ENCODE results near the gene KDM5A. TPM values are rescaled to one million over a fixed set of nuclear protein-coding genes. Genes with fewer than 3 reads are reported as not detected.

Gene KDM5A
- total and polyA plus RNA-seq, 2 donors (not counting 3 experiments of a cell fraction or from before 2014, with no cell fraction given), result 12.6 to 61.0 TPM

DNA sequence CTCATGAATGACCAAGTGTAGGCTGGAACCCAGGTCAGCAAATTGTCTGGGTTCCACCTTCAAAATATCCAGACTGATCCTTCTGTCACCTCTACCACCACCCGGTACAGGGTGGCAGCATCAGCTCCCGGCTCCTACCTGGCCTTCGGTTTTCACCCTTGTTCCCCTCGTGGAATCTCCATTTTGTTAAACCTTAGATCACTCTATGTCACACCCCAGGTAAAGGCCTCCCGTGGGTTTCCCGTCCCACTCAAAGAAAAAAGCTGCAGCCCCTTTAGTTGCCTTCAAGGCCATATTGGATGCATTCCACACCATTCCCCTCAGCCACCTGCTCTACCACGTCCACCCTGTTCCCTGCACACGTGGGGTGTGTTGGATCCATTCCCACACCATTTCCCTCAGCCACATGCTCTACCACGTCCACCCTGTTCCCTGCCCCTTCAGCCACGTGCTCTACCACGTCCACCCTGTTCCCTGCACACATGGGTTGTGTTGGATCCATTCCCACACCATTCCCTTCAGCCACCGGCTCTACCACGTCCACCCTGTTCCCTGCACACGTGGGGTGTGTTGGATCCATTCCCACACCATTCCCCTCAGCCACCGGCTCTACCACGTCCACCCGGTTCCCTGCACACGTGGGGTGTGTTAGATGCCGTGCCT lies 150.3 kb downstream of the KDM5A start:
- Histone ChIP-seq H3K27me3 (ENCODE audit: control insufficient read depth in 2 of 2, insufficient read depth in 2 of 2, low read length in 2 of 2) (peaks cover 0 to 2% of the 10 kb centered on the region in 2 experiments), H4K20me1 (replicated peaks; ENCODE audit: control insufficient read depth, extremely low read depth, insufficient read depth, low read length) (no peaks in the 10 kb centered on the region), H3K36me3 (ENCODE audit: control insufficient read depth in 2 of 2, extremely low read depth in 1 of 2, insufficient read depth in 2 of 2, low read length in 2 of 2) (no peaks in the 10 kb centered on the region), H3K27ac (ENCODE audit: insufficient read depth, low read depth, low read length) (no peak overlapping the region), H3K9me1 (replicated peaks; ENCODE audit: control insufficient read depth, extremely low read depth, insufficient read depth, low read length) (no peaks in the 10 kb centered on the region), H3K4me3 (replicated peaks in 1 of 3; ENCODE audit: insufficient read depth in 1 of 3, low read depth in 1 of 3, low read length in 3 of 3) (no peak overlapping the region), H3K9ac (replicated peaks; ENCODE audit: extremely low read depth, insufficient read depth, low read length) (no peak overlapping the region), H3K9me3 (replicated peaks; ENCODE audit: control insufficient read depth, insufficient read depth, low read length) (no peaks in the 10 kb centered on the region), H3K4me2 (ENCODE audit: insufficient read depth, low read length) (no peak overlapping the region), H2AFZ (ENCODE audit: low read depth, low read length) (no peak overlapping the region), H3K4me1 (ENCODE audit: control insufficient read depth, extremely low read depth, insufficient read depth, low read length) (no peaks in the 10 kb centered on the region), H3K79me2 (ENCODE audit: control insufficient read depth, insufficient read depth, low read length) (no peaks in the 10 kb centered on the region)
- BruUV-seq (replicated peaks), result no TSS peak
- dilution Hi-C loops (cut with MboI; ENCODE audit: extremely low pct_ligation_motif_present, low sequenced_read_pairs) (no loop called here), intact Hi-C loops (cut with micrococcal nuclease) (no loop called here)
- DNase-seq (ENCODE audit: low read depth, low spot score) (no peak), FAIRE-seq (no peak)
- TF ChIP-seq, protein P1, sequence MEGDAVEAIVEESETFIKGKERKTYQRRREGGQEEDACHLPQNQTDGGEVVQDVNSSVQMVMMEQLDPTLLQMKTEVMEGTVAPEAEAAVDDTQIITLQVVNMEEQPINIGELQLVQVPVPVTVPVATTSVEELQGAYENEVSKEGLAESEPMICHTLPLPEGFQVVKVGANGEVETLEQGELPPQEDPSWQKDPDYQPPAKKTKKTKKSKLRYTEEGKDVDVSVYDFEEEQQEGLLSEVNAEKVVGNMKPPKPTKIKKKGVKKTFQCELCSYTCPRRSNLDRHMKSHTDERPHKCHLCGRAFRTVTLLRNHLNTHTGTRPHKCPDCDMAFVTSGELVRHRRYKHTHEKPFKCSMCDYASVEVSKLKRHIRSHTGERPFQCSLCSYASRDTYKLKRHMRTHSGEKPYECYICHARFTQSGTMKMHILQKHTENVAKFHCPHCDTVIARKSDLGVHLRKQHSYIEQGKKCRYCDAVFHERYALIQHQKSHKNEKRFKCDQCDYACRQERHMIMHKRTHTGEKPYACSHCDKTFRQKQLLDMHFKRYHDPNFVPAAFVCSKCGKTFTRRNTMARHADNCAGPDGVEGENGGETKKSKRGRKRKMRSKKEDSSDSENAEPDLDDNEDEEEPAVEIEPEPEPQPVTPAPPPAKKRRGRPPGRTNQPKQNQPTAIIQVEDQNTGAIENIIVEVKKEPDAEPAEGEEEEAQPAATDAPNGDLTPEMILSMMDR (IDR thresholded peaks at IDR 0.05; ENCODE audit: extremely low read depth in 1 of 2, insufficient read depth in 1 of 2, low read depth in 1 of 2, low read length in 2 of 2), result no peak
- no peak for TF ChIP-seq MYC (IDR thresholded peaks at IDR 0.05; ENCODE audit: low read depth, low read length)
- TF ChIP-seq GATA2 (IDR thresholded peaks at IDR 0.05; ENCODE audit: insufficient read depth, insufficient read length, low read depth, low read length), result no peak
- TF ChIP-seq POLR2A (IDR thresholded peaks at IDR 0.05; ENCODE audit: low read depth, low read length), result no peak
- no peak for TF ChIP-seq FOS (IDR thresholded peaks at IDR 0.05; ENCODE audit: borderline replicate concordance, insufficient read depth, low read length)
- TF ChIP-seq POLR2AphosphoS5 (IDR thresholded peaks at IDR 0.05; ENCODE audit: insufficient read depth, low read depth, low read length), result no peak
- TF ChIP-seq JUN (IDR thresholded peaks at IDR 0.05; ENCODE audit: borderline replicate concordance, insufficient read depth, insufficient read length, low read depth), result no peak
- TF ChIP-seq EZH2 (IDR thresholded peaks at IDR 0.05; ENCODE audit: borderline replicate concordance, low read depth, low read length, severe bottlenecking), result no peak
- TF ChIP-seq, protein P2, sequence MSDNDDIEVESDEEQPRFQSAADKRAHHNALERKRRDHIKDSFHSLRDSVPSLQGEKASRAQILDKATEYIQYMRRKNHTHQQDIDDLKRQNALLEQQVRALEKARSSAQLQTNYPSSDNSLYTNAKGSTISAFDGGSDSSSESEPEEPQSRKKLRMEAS (IDR thresholded peaks at IDR 0.05; ENCODE audit: insufficient read depth, insufficient read length), result no peak
- POLR2A ChIA-PET, result no interaction called here
- CTCF ChIA-PET, result no interaction called here

All from endothelial cell of umbilical vein (primary cell).